ENCODE results near the gene CCDC186. TPM values are rescaled to one million over a fixed set of nuclear protein-coding genes. Genes with fewer than 3 reads are reported as not detected.
"Not testable (repeated sequence)": the region's sequence is repeated elsewhere in the genome, so short reads cannot be mapped to it uniquely, and the experiment has no call there.

The CCDC186 gene
- total RNA-seq, 2 experiments from 2014 or later, result 12.6 to 13.8 TPM

DNA sequence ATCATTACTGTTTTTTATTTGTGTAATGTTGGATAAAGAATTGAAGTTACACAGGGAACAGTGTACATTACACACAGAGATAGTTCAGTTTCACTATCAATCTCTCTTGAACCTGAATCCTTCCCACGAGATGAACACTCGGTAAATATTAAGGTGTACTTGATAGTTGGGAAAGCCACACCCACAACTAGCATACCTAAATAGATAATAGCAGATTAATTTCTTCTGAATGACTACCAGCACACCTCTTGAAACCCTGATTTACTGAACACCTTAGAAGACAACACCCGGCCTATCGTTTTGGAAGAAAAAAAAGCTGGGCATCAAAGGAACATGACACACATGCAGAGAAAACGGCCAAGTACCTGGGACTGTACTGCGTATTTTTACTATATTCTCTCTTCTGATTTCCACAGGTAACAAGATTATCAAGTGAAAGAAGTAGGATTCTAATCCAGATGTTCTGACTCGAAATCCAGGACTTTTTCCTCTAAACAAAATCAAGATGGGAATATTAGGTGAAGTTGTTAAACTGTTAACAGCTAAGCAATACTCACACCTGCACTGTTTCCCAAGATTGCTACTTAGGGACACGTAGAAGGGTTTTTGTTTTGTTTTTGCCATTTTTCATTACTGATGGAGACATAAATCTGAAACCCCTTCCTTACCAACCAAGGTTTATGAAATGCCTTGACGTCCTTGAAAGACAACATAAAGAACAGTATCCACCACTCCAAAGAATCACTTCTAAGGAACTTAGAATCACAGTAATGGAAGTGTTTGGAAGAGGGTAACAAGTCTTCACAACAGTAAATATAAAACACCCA, 1.0 kb downstream of the CCDC186 start:
- intact Hi-C loops (cut with micrococcal nuclease), result loop anchor here (2.0 to 10.0 kb wide), 3 partner anchors 318 to 1988 kb away; partner anchors contain the start of genes DCLRE1A, GPAM and NHLRC2
- peaks cover 17% of the 10 kb centered on the region for H3K36me3 Mint-ChIP-seq
- H3K27me3 Mint-ChIP-seq, result no peaks in the 10 kb centered on the region
- peak overlapping the region; percentile 91 for H3K27ac Mint-ChIP-seq
- H3K9me3 Mint-ChIP-seq, result peaks cover 7% of the 10 kb centered on the region
- H3K4me3 Mint-ChIP-seq, result peak overlapping the region; percentile 93
- ChIA-PET POLR2A (no interaction called here), CTCF (interaction anchor here (2.6 kb wide), 1 partner anchor 131 kb away, joined by 13 read pairs; no protein-coding TSS in a partner anchor)
- peaks cover 40% of the 10 kb centered on the region for H3K4me1 Mint-ChIP-seq (ENCODE audit: low read depth)
- no peak for DNase-seq

DNA sequence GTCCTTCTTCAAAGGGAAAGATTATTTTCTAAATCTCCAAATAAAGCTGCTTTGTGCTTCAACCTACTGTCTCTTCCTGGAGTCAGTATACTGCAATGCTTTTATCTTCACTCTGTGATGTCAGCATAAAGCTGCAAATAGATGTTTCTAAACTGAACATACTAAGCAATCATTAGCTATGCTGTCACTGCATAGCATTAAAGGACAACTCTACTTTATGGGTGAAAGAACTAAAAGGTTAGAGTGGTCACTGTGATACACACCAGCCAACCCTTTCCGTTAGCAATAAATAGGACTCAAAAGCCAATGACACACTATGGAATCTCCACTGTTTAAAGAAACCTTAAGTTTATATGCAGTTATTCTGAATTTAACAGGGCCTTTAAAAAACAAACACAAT, 1.8 kb downstream of the CCDC186 start:
- intact Hi-C loops (cut with micrococcal nuclease), result loop anchor here (2.0 to 10.0 kb wide), 3 partner anchors 317 to 1987 kb away; partner anchors contain the start of genes DCLRE1A, GPAM and NHLRC2
- no peak for DNase-seq
- Mint-ChIP-seq H3K27me3 (no peaks in the 10 kb centered on the region), H3K9me3 (peaks cover 7% of the 10 kb centered on the region), H3K4me1 (ENCODE audit: low read depth) (peaks cover 43% of the 10 kb centered on the region), H3K36me3 (peaks cover 20% of the 10 kb centered on the region), H3K27ac (no peak overlapping the region), H3K4me3 (peak overlapping the region; percentile 93)
- ChIA-PET CTCF (no interaction called here), POLR2A (no interaction called here)

GRCh38 chr10:114168450-114169009, 5.5 kb downstream of the CCDC186 start:
- ChIA-PET CTCF (no interaction called here), POLR2A (no interaction called here)
- no peaks in the 10 kb centered on the region for H3K27me3 Mint-ChIP-seq
- intact Hi-C loops (cut with micrococcal nuclease), result no loop called here
- H3K27ac Mint-ChIP-seq, result no peak overlapping the region
- H3K9me3 Mint-ChIP-seq, result peaks cover 7% of the 10 kb centered on the region
- peaks cover 18% of the 10 kb centered on the region for H3K36me3 Mint-ChIP-seq
- DNase-seq, result no peak
- H3K4me1 Mint-ChIP-seq (ENCODE audit: low read depth), result peaks cover 52% of the 10 kb centered on the region
- no peak overlapping the region for H3K4me3 Mint-ChIP-seq

GRCh38 chr10:114167985-114168384, 6.0 kb downstream of the CCDC186 start:
- Mint-ChIP-seq H3K27ac (no peak overlapping the region), H3K36me3 (peaks cover 21% of the 10 kb centered on the region), H3K9me3 (peaks cover 7% of the 10 kb centered on the region), H3K4me3 (no peak overlapping the region), H3K27me3 (no peaks in the 10 kb centered on the region), H3K4me1 (ENCODE audit: low read depth) (peaks cover 54% of the 10 kb centered on the region)
- no peak for DNase-seq
- ChIA-PET CTCF (no interaction called here), POLR2A (interaction anchor here (0.6 kb wide), 1 partner anchor 206 kb away, joined by 3 read pairs; no protein-coding TSS in a partner anchor)
- intact Hi-C loops (cut with micrococcal nuclease), result no loop called here

DNA sequence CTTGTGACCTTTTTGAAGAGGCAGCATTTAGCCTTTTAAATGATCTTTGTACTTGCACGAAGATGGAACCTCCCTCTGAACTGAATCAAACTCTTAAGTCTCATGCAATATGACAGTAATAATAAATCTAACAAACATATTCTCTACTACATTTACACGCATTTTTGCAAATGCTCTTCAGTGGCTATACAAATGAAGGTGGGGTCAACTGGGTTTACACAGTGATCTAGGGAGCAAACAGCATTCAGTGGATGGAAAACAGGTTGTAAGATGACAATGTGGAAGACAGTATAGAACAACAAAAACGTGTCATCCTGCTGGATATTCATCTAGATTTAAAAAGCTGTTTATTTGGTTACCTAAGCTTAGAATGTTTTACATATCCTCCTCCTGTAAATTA, 7.5 kb downstream of the CCDC186 start:
- no peak for DNase-seq
- ChIA-PET CTCF (no interaction called here), POLR2A (no interaction called here)
- peaks cover 28% of the 10 kb centered on the region for H3K36me3 Mint-ChIP-seq
- H3K4me1 Mint-ChIP-seq (ENCODE audit: low read depth), result peaks cover 49% of the 10 kb centered on the region
- H3K27me3 Mint-ChIP-seq, result no peaks in the 10 kb centered on the region
- H3K4me3 Mint-ChIP-seq, result no peak overlapping the region
- intact Hi-C loops (cut with micrococcal nuclease), result no loop called here
- H3K27ac Mint-ChIP-seq, result no peak overlapping the region
- H3K9me3 Mint-ChIP-seq, result peaks cover 7% of the 10 kb centered on the region

DNA sequence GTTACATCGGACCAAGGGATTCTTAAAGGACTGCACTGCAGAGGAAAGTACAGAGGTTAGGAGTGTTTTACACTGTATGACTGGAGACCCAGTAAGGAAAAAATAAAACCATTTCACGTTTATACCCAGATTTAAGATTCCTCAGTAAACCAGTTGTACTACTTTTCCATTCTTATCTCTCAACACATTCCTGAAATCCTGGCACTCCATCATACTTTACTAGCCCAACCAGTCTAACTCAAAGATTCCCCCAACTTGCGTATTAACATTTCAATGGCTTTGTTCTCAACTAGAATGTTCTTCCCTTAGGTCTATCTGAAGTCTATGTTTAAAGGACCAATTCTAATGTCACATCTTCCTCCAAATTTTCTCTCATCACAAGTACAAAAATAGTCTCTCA, 8.0 kb downstream of the CCDC186 start:
- Mint-ChIP-seq H3K36me3 (peaks cover 28% of the 10 kb centered on the region), H3K9me3 (peaks cover 7% of the 10 kb centered on the region), H3K27me3 (no peaks in the 10 kb centered on the region), H3K4me3 (no peak overlapping the region), H3K27ac (no peak overlapping the region), H3K4me1 (ENCODE audit: low read depth) (peaks cover 52% of the 10 kb centered on the region)
- POLR2A ChIA-PET, result no interaction called here
- CTCF ChIA-PET, result no interaction called here
- intact Hi-C loops (cut with micrococcal nuclease), result no loop called here
- no peak for DNase-seq

DNA sequence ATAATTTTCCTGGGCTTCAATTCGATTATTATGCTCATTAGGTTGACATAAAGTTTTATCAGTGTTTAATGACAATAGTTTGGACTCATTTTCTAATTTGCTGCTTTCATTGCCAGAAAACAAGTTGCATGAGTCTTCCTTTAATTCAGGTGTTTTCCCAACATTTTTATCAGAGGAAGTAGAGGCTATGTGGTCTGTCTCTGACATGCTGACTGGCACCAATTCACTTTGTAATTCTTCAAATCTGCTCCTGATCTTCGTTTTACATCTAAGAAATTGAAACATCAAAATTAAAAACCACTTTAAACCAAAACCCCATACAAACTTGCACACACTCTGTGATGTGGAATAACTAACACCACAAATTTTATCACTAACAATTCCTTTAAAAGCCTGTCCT, 10.9 kb downstream of the CCDC186 start:
- H3K9me3 Mint-ChIP-seq, result no peaks in the 10 kb centered on the region
- no peak overlapping the region for H3K27ac Mint-ChIP-seq
- H3K36me3 Mint-ChIP-seq, result peaks cover 14% of the 10 kb centered on the region
- ChIA-PET CTCF (no interaction called here), POLR2A (interaction anchor here (0.9 kb wide), 1 partner anchor 11 kb away, joined by 3 read pairs; the partner anchor contains the start of gene CCDC186)
- no peak overlapping the region for H3K4me3 Mint-ChIP-seq
- no peak for DNase-seq
- H3K4me1 Mint-ChIP-seq (ENCODE audit: low read depth), result peaks cover 49% of the 10 kb centered on the region
- no peaks in the 10 kb centered on the region for H3K27me3 Mint-ChIP-seq
- intact Hi-C loops (cut with micrococcal nuclease), result no loop called here

GRCh38 chr10:114157912-114158311, 16.1 kb downstream of the CCDC186 start:
- Mint-ChIP-seq H3K4me3 (no peak overlapping the region), H3K9me3 (no peaks in the 10 kb centered on the region), H3K27me3 (no peaks in the 10 kb centered on the region), H3K4me1 (ENCODE audit: low read depth) (peaks cover 20% of the 10 kb centered on the region), H3K27ac (no peak overlapping the region), H3K36me3 (peaks cover 24% of the 10 kb centered on the region)
- intact Hi-C loops (cut with micrococcal nuclease), result no loop called here
- DNase-seq, result no peak
- ChIA-PET POLR2A (no interaction called here), CTCF (no interaction called here)

GRCh38 chr10:114151892-114152291, 22.1 kb downstream of the CCDC186 start:
- ChIA-PET POLR2A (no interaction called here), CTCF (no interaction called here)
- no peaks in the 10 kb centered on the region for H3K27me3 Mint-ChIP-seq
- H3K27ac Mint-ChIP-seq, result no peak overlapping the region
- peaks cover 40% of the 10 kb centered on the region for H3K36me3 Mint-ChIP-seq
- DNase-seq, result no peak
- H3K4me1 Mint-ChIP-seq (ENCODE audit: low read depth), result peaks cover 4% of the 10 kb centered on the region
- no peaks in the 10 kb centered on the region for H3K9me3 Mint-ChIP-seq
- intact Hi-C loops (cut with micrococcal nuclease), result no loop called here
- H3K4me3 Mint-ChIP-seq, result no peak overlapping the region

DNA sequence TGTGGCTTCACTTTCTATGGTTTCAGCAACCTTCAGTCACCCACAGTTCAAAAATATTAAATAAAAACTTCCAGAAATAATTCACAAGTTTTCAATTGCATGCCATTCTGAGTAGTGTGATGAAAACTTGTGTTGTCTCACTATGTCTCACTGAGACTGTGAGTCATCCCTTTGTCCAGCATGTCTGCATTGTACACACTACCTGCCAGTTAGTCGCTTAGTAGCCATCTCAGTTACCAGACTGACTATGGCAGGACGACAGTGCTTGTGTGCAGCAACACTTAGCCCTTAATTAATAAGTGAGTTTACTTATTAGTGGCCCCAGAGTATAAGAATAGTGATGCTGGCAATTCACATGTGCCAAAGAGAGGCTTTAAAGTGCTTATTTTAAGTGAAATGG, 22.5 kb downstream of the CCDC186 start:
- H3K4me3 Mint-ChIP-seq, result no peak overlapping the region

DNA sequence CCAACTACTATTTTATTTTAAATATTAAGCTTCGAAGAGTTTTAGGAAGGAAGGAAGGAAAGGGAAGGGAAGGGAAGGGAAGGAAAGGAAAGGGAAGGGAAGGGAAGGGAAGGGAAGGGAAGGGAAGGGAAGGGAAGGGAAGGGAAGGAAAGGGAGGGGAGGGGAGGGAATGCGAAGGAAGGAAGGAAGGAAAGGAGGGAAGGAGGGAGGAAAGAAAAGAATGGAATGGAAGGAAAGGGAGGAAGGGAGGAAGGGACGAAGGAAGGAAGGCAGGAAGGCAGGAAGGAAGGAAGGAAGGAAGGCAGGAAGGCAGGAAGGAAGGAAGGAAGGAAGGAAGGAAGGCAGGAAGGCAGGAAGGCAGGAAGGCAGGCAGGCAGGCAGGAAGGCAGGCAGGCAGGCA, 24.5 kb downstream of the CCDC186 start:
- H3K4me1 Mint-ChIP-seq (ENCODE audit: low read depth); H3K4me3 Mint-ChIP-seq; intact Hi-C loops (cut with micrococcal nuclease); DNase-seq; H3K27ac Mint-ChIP-seq; CTCF ChIA-PET; POLR2A ChIA-PET; H3K9me3 Mint-ChIP-seq; H3K27me3 Mint-ChIP-seq: not testable (repeated sequence)
- H3K36me3 Mint-ChIP-seq, result peaks cover 36% of the 10 kb centered on the region

More for the DNA sequence above, 22.5 kb downstream of the CCDC186 start:
- POLR2A ChIA-PET, result no interaction called here
- DNase-seq, result no peak
- intact Hi-C loops (cut with micrococcal nuclease), result no loop called here
- Mint-ChIP-seq H3K36me3 (peaks cover 39% of the 10 kb centered on the region), H3K27ac (no peak overlapping the region), H3K4me1 (ENCODE audit: low read depth) (peaks cover 4% of the 10 kb centered on the region), H3K27me3 (no peaks in the 10 kb centered on the region), H3K9me3 (no peaks in the 10 kb centered on the region)
- CTCF ChIA-PET, result no interaction called here

DNA sequence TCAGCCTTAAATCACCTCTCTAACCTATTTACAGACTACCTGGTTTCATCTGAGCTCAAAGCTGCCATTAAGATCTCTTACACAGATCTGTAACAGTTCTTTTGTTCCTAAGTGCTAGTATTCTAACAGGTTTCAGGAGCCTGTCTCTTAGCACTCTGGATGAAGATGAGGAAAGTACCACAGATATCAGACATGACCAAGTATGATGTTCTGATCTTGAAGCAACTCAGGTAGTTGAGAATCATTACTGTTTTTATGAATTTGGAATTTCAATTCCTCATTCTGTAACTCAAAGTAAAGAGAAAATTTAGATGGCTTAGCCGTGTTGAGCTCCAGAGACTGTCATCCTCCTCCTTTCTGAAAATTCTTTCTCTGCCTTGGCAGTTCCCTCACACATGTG, 30.8 kb downstream of the CCDC186 start:
- Mint-ChIP-seq H3K4me1 (ENCODE audit: low read depth) (no peaks in the 10 kb centered on the region), H3K27ac (no peak overlapping the region), H3K4me3 (no peak overlapping the region), H3K9me3 (no peaks in the 10 kb centered on the region), H3K27me3 (no peaks in the 10 kb centered on the region), H3K36me3 (peaks cover 23% of the 10 kb centered on the region)
- no peak for DNase-seq
- intact Hi-C loops (cut with micrococcal nuclease), result no loop called here
- ChIA-PET CTCF (no interaction called here), POLR2A (no interaction called here)

- CTCF ChIA-PET, result no interaction called here
- Mint-ChIP-seq H3K9me3 (no peaks in the 10 kb centered on the region), H3K27ac (no peak overlapping the region), H3K4me3 (no peak overlapping the region), H3K27me3 (no peaks in the 10 kb centered on the region), H3K36me3 (peaks cover 15% of the 10 kb centered on the region), H3K4me1 (ENCODE audit: low read depth) (no peaks in the 10 kb centered on the region)
- intact Hi-C loops (cut with micrococcal nuclease), result no loop called here
- DNase-seq, result no peak
- POLR2A ChIA-PET, result interaction anchor here (0.6 kb wide), 1 partner anchor 16 kb away, joined by 3 read pairs; no protein-coding TSS in a partner anchor
These were observed 32.0 kb downstream of the CCDC186 start for GRCh38 chr10:114142018-114142417.

Data from activated CD4-positive, alpha-beta memory T cell treated with anti-CD3 and anti-CD28 coated beads for 36 hours (primary cell).